Keratinocyte (primary cell): ENCODE measurements around the gene EHD3. TPM values are rescaled to one million over a fixed set of nuclear protein-coding genes. Genes with fewer than 3 reads are reported as not detected.

Experiments used
- DNase-seq: peaks from one replicate; pipeline ENCODE4 v3.0.0-alpha.2; 2011; ENCODE audit warnings: low read depth, missing footprints, low spot score
- FAIRE-seq: peaks from 2 replicates; lab custom pipeline; 2011; peaks lifted over from hg19 to GRCh38; lab: Jason Lieb, UNC
- H2AFZ ChIP-seq: 2 replicates; pipeline ENCODE4 v1.6.0; 2012; ENCODE audit warnings: low read length, control low read depth, inconsistent platforms; ENCODE audit not compliant: control insufficient read depth
- H3K27ac ChIP-seq: 2 replicates; pipeline ENCODE4 v1.5.1; 2011; ENCODE audit warnings: low read length; ENCODE audit not compliant: control insufficient read depth, insufficient read depth
- H3K27me3 ChIP-seq: 3 replicates; pipeline ENCODE4 v1.6.0; 2011; ENCODE audit warnings: low read length; ENCODE audit not compliant: control insufficient read depth, insufficient read depth; ENCODE audit errors: extremely low read depth
- H3K36me3 ChIP-seq, 2 experiments: 2 replicates in 1 of 2; 3 replicates in 1 of 2; pipeline ENCODE4 v1.5.1; 2011; ENCODE audit warnings: low read length in 2 of 2, mild to moderate bottlenecking in 1 of 2; ENCODE audit not compliant: control insufficient read depth in 2 of 2, insufficient read depth in 2 of 2; ENCODE audit errors: extremely low read depth in 1 of 2
- H3K4me1 ChIP-seq: 3 replicates; pipeline ENCODE4 v1.5.1; 2011; ENCODE audit warnings: low read length; ENCODE audit not compliant: control insufficient read depth, insufficient read depth; ENCODE audit errors: extremely low read depth
- H3K4me2 ChIP-seq: 3 replicates; pipeline ENCODE4 v1.6.0; 2011; ENCODE audit warnings: low read depth, low read length; ENCODE audit not compliant: control insufficient read depth, insufficient read depth; ENCODE audit errors: extremely low read depth
- H3K4me3 ChIP-seq, 3 experiments: fragments of 200-600 bp in 1 of 3; sonication (generic) in 1 of 3; 2 replicates in 2 of 3; 3 replicates in 1 of 3; pipeline ENCODE4 v1.5.1; 2011 to 2016; ENCODE audit warnings: low read length in 3 of 3, mild to moderate bottlenecking in 3 of 3, control low read depth in 2 of 3, inconsistent platforms in 1 of 3, low read depth in 1 of 3, mixed read lengths in 1 of 3, mixed run types in 1 of 3, moderate library complexity in 1 of 3; ENCODE audit not compliant: control insufficient read depth in 2 of 3, insufficient read depth in 2 of 3; ENCODE audit errors: extremely low read depth in 1 of 3
- H3K79me2 ChIP-seq: 2 replicates; pipeline ENCODE4 v1.6.0; 2012; ENCODE audit warnings: low read length; ENCODE audit not compliant: control insufficient read depth, insufficient read depth
- H3K9ac ChIP-seq: 3 replicates; pipeline ENCODE4 v1.6.0; 2011; ENCODE audit warnings: low read length; ENCODE audit not compliant: control insufficient read depth, insufficient read depth; ENCODE audit errors: extremely low read depth
- H3K9me1 ChIP-seq: 3 replicates; pipeline ENCODE4 v1.6.0; 2011; ENCODE audit warnings: low read length; ENCODE audit not compliant: control insufficient read depth, insufficient read depth; ENCODE audit errors: extremely low read depth
- H3K9me3 ChIP-seq: 2 replicates; pipeline ENCODE4 v1.5.1; 2012; ENCODE audit warnings: low read depth, low read length; ENCODE audit not compliant: control insufficient read depth
- H4K20me1 ChIP-seq: 3 replicates; pipeline ENCODE4 v1.6.0; 2011; ENCODE audit warnings: low read length; ENCODE audit not compliant: control insufficient read depth, insufficient read depth; ENCODE audit errors: extremely low read depth
- CTCF ChIP-seq, 3 experiments: IDR thresholded peaks in 1 of 3; conservative IDR thresholded peaks in 1 of 3; optimal IDR thresholded peaks in 1 of 3; 2 replicates in 2 of 3; 3 replicates in 1 of 3; pipeline versions ENCODE3 to v1.5.1; 2011; ENCODE audit warnings: low read length in 3 of 3, mild to moderate bottlenecking in 3 of 3, moderate library complexity in 2 of 3, control low read depth in 1 of 3, inconsistent platforms in 1 of 3; ENCODE audit not compliant: insufficient read depth in 2 of 3; ENCODE audit errors: extremely low read depth in 1 of 3
- EZH2 ChIP-seq: IDR thresholded peaks from one replicate; pipeline ENCODE4 v1.6.1; 2012; ENCODE audit warnings: inconsistent platforms, mild to moderate bottlenecking, low read length, moderate library complexity
- dilution Hi-C: fragments of 300-500 bp; cut with MboI; formaldehyde crosslinking; loops from one replicate; pipeline ENCODE4 v1.7.0; 2020; ENCODE audit warnings: low sequenced_read_pairs; ENCODE audit not compliant: extremely low pct_ligation_motif_present
- polyA plus RNA-seq, 5 experiments: library from polyadenylated mRNA; depleted of rRNA in 3 of 5; stranded (reverse) in 3 of 5; stranded (forward) in 1 of 5; unstranded in 1 of 5; fragments of >200 nt; gene quantifications; 1 replicate in 1 of 5; 2 replicates in 3 of 5; 3 replicates in 1 of 5; pipeline versions ENCODE4 v1.2.1 to v1.2.3, GENCODE V29; 2011 to 2012; ENCODE audit warnings: missing spikeins in 2 of 5, low read depth in 1 of 5, low replicate concordance in 1 of 5

The EHD3 gene
- polyA plus RNA-seq, 1 donor (not counting 4 experiments of a cell fraction or from before 2014, with no cell fraction given): 5.1 TPM

- Histone ChIP-seq H3K36me3 (no peaks in the 10 kb centered on the region), H2AFZ (no peak overlapping the region), H3K9ac (no peak overlapping the region), H4K20me1 (no peaks in the 10 kb centered on the region), H3K27ac (no peak overlapping the region), H3K27me3 (no peaks in the 10 kb centered on the region), H3K9me3 (no peaks in the 10 kb centered on the region), H3K4me2 (no peak overlapping the region), H3K79me2 (no peaks in the 10 kb centered on the region), H3K9me1 (no peaks in the 10 kb centered on the region), H3K4me3 (no peak overlapping the region), H3K4me1 (peaks cover 5% of the 10 kb centered on the region)
- DNase-seq (no peak), FAIRE-seq (no peak)
- dilution Hi-C loops: no loop called here
- TF ChIP-seq CTCF (optimal IDR thresholded peaks at IDR 0.05 in 1 of 3, IDR thresholded peaks at IDR 0.05 in 1 of 3, conservative IDR thresholded peaks at IDR 0.05 in 1 of 3; ENCODE audit: extremely low read depth in 1 of 3, insufficient read depth in 2 of 3, low read length in 3 of 3): no peak
- TF ChIP-seq EZH2: no peak
These were observed 31.9 kb upstream of the EHD3 start for GRCh38 chr2:31202041-31202440.

GRCh38 chr2:31202833-31203232 lies 31.1 kb upstream of the EHD3 start:
- Histone ChIP-seq H3K9me1 (no peaks in the 10 kb centered on the region), H3K27me3 (no peaks in the 10 kb centered on the region), H3K36me3 (no peaks in the 10 kb centered on the region), H3K4me2 (no peak overlapping the region), H3K9me3 (no peaks in the 10 kb centered on the region), H2AFZ (no peak overlapping the region), H4K20me1 (no peaks in the 10 kb centered on the region), H3K4me1 (no peaks in the 10 kb centered on the region), H3K9ac (no peak overlapping the region), H3K79me2 (no peaks in the 10 kb centered on the region), H3K4me3 (no peak overlapping the region), H3K27ac (no peak overlapping the region)
- dilution Hi-C loops: no loop called here
- no peak for FAIRE-seq
- TF ChIP-seq EZH2: no peak
- no peak for TF ChIP-seq CTCF (optimal IDR thresholded peaks at IDR 0.05 in 1 of 3, IDR thresholded peaks at IDR 0.05 in 1 of 3, conservative IDR thresholded peaks at IDR 0.05 in 1 of 3; ENCODE audit: extremely low read depth in 1 of 3, insufficient read depth in 2 of 3, low read length in 3 of 3)
- no peak for DNase-seq
